GM23338 (cell line): Measurements from ENCODE around the gene PLPP4.

Experiments used
- CTCF ChIP-seq, 2 experiments: fragments of 200-600 bp in 1 of 2; sonication (generic) in 1 of 2; conservative IDR thresholded peaks; 2 replicates each; pipeline versions ENCODE4 v1.5.1 to v1.6.1; 2016 to 2017; ENCODE audit warnings: antibody characterized with exemption in 2 of 2, low read depth in 2 of 2, mild to moderate bottlenecking in 2 of 2, moderate library complexity in 1 of 2
- EZH2 ChIP-seq: fragments of 200-600 bp; sonication (generic); IDR thresholded peaks from one replicate; pipeline ENCODE4 v1.8.0; 2017; ENCODE audit warnings: antibody characterized with exemption, mild to moderate bottlenecking, low read depth; ENCODE audit not compliant: unreplicated experiment
- JUNB ChIP-seq: IDR thresholded peaks from one replicate; pipeline ENCODE4 v1.6.1; 2016; ENCODE audit warnings: antibody characterized with exemption; ENCODE audit not compliant: unreplicated experiment
- POLR2AphosphoS5 ChIP-seq: IDR thresholded peaks from 2 replicates; pipeline ENCODE4 v1.6.1; 2016; ENCODE audit warnings: antibody characterized with exemption, low read depth
- ZNF114 ChIP-seq: fragments of 250-450 bp; sonication (Bioruptor Pico); IDR thresholded peaks from 2 replicates; pipeline ENCODE4 v1.5.0; 2020; ENCODE audit warnings: mild to moderate bottlenecking, moderate library complexity
- ZNF462 ChIP-seq: fragments of 250-450 bp; sonication (Bioruptor Pico); IDR thresholded peaks from 2 replicates; pipeline ENCODE4 v1.5.0; 2020; ENCODE audit warnings: mild to moderate bottlenecking, moderate library complexity

DNA sequence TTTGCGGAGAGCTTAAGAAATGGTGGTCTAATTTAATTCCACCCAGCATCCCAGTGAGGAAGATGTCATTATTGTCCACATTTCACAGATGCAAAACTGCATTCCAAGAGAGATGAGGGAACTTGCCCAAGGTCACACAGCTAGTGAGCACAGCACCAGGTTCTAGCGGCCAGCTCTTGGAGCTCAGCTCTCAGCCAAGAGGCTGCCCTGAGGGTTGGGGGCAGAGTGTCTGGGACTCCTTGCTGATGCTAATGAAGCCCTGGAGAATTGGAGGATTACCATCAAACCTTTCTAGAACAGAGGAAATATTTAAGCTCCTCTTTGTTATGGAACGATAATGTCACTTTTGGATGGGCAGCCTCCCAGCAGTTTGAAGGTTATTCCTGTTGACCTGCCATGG, 48.0 kb downstream of the PLPP4 start:
- TF ChIP-seq EZH2 (no peak), CTCF (conservative IDR thresholded peaks at IDR 0.05; ENCODE audit: low read depth in 2 of 2) (no peak), ZNF114 (no peak), ZNF462 (CRISPR knock-in tag) (no peak), POLR2AphosphoS5 (no peak), JUNB (no peak)
